GM21717 (cell line): ENCODE data around the gene CCDC134.

Experiments used
- ATAC-seq: cut with Tn5 transposase; IDR thresholded peaks from one replicate; pipeline ENCODE4 v1.9.1; 2021; ENCODE audit warnings: mild to moderate bottlenecking, moderate library complexity; ENCODE audit not compliant: unreplicated experiment

CCDC134 gene

DNA sequence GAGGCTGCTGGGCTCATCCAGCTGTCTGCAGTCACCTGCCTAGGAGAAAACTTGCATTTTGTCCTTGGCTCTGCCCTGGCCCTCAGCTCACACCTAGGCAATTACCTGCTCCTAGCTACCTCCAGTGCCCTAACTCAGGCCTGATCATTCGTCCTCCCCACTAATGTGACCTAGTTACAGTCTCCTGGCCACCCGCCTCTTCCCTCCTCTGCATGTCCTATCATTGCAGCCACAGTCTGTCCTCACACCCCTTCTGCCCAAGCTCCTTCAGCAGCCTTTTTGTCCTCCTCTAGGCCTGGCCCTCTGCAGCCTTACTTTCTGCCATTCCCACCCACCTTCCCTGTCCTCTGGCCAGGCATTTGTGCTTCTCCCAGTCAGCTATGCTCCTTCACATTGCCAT, 17.7 kb upstream of the CCDC134 start:
- ATAC-seq: no peak

DNA sequence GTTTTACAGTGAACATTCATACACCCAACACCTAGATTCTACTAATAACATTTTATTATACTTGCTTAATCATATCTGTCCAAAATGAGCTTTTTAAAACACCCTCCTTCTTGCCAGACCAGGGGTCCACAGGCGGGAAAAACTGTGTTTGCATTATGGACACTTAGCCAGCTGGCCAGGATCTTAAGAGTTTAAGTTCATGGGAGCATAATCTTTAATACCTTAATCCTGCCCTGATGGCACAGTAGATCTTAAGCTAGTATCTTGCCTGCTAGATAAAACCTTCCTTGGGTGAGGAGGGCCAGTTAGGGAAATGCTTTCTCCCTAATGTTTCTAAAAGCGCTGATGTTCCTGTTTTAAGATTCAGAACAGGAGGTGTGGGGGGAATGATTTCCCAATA, 13.1 kb upstream of the CCDC134 start:
- no peak for ATAC-seq

DNA sequence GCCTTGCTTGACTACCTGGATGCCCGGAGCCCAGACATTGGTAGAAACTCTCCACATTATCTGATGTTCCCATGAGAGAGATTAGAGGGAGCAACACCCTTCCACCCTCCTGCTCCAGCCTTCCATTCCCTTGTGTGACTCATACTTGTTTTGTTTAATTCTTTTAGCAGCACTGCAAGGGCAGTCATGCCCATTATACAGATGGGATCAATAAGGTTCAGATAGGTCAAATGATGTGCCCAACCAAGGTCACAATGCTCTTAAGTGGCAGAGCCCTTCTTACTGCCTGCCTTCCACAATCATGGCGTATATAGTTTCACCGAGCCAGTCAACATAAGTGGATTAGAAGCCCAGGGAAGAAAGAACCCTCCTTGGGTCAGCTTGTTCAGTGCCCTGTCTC, 6.6 kb upstream of the CCDC134 start:
- no peak for ATAC-seq

DNA sequence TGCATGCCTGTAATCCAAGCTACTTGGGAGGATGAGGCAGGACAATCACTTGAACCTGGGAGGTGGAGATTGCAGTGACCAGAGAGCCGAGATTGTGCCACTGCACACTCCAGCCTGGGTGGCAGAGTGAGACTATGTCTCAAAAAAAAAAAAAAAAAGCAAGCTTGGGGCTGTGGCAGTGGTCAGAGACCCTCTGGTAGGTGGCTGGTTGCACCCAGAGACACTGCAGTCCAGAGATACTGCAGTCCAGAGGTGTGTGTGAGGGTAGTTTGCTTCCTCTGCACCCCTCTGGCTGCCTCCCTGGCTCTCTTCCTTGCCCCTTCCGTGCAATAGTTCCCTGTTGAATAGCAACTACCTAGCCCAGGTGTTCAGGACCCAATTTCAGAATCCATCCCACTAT, 1.7 kb upstream of the CCDC134 start:
- no peak for ATAC-seq

- peak; percentile 8 for ATAC-seq
These were observed 762 bp upstream of the CCDC134 start for GRCh38 chr22:41799486-41800347.

DNA sequence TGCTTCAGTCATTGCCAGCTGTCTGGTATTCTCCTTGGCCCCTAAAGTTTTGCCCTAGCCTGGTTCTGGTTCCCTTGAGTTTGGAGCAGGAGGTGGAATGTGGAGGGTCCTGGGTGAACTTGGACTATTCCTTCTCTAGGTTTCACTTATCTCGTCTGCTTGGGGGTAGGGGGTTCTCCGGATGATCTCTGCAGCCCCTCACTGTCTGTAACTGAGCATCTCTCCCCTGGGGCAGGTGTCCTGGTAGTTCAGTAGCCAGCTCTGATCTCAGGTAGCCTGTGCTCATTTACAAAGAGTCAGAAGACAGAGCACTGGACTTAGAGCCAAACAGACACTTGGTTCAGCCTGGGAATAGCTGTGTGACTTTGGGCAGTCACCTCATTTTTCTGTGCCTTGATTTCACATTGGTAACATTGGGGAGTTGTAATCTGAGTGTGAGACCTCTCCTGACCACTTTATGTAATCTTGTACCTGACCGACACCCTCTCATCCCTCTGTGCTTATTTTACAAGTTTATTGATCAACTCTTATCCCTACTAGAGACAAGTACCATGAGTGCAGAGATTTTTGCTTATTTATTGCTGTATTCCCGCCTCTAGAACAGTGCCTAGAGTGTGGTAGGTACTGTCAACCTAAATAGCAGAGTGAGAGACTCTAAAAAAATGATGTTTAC, 804 bp downstream of the CCDC134 start:
- no peak for ATAC-seq

DNA sequence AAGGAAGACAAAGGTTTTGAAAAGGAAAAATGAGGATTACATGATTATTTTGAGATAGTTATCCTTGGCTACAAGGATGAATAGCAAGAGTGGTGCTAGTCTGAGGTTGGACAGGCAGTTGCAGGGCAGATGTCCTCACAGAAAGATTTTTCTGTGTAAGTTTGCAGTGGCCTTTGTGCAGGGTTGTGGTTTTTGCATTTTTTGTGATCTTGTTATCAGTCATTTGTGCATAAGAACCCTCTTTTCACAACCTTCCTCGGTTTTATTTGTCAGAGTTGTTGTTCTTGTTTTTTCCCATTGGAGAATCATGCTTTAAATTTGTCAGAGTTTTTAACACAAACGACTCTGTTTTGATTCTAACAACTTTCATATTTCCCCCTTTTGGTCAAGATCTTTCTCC, 1.4 kb downstream of the CCDC134 start:
- no peak for ATAC-seq

- no peak for ATAC-seq
These were observed 5.2 kb downstream of the CCDC134 start for GRCh38 chr22:41805639-41806038.

DNA sequence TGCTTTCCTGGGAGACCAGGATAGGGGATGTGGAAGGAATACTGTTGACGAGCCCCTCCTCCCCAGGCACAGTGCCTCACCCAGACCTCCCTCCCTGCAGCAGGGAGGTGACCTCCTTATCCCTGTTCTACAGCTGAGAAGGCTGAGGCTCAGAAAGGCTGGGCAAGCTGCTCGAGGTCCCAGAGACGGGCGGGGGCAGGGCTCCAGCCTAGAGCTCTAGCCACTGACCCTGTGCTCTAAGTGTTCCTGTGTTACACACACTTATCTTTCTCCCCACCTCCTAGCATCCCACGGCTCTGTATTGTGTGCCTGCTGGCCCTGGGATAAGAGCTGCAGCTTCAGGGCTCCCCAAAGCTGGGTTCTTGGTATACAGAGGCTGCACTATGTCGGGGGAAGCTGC, 7.9 kb downstream of the CCDC134 start:
- no peak for ATAC-seq

GRCh38 chr22:41810022-41810421, 9.5 kb downstream of the CCDC134 start:
- no peak for ATAC-seq

DNA sequence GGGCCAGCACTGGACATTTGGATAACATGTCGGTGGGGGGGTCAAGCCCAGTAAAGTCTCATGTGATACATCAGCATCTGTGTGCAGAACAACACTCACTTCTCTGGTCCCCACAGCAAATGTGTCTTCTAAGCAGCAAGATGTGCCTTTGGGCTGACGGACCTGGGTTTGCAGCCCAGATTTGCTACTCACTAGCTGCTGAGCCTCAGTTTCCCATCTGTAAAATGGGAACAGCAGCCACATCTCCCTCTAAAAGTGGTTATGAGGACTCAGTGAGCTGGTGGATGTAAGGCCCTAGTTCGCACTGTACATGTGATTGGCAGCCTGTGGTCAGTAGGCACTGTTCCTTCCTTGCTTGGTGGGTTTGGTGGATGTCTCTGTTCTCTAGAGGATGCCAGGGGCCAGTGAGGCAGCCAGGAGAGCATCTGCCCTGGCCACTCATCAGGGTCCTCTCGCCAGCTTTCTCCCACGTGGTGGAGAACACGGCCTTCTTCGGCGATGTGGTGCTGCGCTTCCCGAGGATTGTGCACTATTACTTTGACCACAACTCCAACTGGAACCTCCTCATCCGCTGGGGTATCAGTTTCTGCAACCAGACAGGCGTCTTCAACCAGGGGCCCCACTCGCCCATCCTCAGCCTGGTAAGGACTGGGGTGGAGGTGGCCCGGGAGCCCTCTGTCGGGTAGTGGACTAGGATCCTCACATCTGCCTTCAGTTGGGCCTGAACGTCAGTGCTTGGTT, 12.5 kb downstream of the CCDC134 start:
- no peak for ATAC-seq

DNA sequence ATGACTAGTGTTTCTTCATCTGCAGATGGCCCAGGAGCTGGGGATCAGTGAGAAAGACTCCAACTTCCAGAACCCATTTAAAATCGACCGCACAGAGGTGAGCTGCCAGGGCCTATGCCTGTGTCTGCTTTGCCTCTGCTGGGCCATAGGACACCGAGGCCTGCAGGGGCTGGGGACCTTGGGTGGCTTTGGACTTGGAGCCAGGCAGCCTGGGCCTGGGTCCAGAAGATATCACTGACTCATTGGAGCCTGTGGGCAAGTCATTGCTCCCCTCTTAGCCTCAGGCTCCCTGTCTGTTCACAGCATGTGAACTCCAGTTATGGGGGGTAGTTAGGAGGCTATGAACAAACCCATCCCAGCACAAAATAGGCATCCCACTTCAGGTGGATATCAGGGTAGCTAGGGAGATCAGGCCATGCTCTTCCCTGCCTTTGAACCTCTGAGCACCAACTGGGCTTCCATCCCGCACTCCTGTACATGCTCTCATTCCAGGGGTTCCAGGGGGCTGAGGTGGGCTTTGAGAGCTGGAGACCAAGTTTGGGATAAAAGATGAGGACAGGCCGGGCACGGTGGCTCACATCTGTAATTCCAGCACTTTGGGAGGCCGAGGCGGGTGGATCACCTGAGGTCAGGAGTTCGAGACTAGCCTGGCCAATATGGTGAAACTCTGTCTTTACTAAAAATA, 13.4 kb downstream of the CCDC134 start:
- ATAC-seq: no peak

- no peak for ATAC-seq
These were observed 15.2 kb downstream of the CCDC134 start for GRCh38 chr22:41815716-41816115.

DNA sequence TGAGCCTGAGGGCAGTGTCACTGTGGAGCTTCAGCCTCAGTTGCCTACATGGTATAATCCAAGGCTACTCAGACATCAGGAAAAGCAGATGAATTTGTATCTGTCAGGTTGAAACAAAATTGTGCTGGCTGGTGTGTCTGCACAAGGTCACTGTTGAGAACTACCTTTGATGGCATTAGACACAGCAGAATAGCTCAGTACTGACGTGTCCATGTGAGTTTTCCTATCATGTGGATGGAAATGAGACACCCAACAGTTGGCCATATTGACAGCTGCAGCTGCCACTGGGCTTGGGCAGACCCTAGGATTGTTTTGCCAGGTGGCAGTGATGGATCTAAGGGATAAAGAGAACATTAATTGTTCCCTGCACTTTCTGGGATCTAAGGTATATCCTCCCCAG, 15.8 kb downstream of the CCDC134 start:
- ATAC-seq: no peak

DNA sequence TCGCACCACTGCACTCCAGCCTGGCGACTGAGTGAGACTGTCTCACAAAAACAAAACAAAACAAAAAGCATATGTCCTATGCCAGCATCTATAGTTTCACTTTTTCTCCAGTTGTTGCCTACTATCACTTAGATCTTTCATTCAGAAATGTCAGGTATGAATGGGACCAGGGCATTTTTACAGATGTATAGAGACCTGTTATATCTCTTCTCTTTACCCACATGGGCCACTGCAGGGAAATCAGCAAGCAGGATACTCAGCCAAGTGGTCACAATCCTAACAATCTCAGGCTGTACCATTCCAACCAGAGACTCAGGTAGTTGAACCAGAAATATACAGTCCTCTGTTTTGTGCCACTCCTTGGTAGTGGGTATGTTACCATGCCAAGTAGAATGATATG, 16.4 kb downstream of the CCDC134 start:
- no peak for ATAC-seq

DNA sequence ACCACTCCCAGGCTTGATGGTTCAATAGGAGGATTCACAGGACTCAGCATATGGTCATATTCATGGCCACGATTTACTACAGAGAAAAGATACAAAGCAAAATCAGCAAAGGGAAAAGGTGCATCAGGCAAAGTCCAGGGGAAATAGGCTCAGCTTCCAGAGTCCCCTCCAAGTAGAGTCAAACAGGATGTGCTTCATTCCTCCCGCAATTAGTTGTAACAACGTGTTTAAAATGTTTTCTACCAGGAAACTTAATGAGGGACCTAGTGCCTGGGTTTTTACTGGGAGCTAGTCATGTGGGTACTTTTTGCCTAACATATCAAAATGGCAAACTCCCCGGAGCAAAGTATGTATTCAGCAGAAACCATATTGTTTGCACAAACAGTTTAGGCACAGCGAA, 17.5 kb downstream of the CCDC134 start:
- ATAC-seq: no peak

DNA sequence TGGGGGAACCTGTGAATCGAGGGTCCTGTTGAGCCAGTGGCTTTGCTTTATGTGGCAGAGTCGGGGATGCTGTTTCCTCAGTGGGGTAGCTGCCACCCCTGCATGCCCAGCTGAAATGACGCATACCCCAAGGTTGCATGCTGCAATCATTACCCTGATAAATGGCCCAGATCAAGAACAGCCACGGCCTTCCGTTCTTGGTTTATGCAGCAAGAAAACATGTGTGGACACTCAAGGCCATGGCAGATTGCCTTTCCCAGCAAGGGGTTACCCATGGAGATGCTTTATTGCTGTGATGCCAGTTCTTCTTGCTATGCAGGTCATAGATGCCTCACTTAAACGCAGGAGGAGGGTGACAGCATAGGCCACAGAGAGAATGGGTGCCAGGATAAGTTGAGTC, 18.1 kb downstream of the CCDC134 start:
- ATAC-seq: no peak

GRCh38 chr22:41819257-41819656, 18.8 kb downstream of the CCDC134 start:
- no peak for ATAC-seq

GRCh38 chr22:41820447-41820846, 20.0 kb downstream of the CCDC134 start:
- no peak for ATAC-seq

- no peak for ATAC-seq
These were observed 21.2 kb downstream of the CCDC134 start for GRCh38 chr22:41821471-41822316.
